ENCODE measurements around the gene ELOVL5.

The ELOVL5 gene

DNA sequence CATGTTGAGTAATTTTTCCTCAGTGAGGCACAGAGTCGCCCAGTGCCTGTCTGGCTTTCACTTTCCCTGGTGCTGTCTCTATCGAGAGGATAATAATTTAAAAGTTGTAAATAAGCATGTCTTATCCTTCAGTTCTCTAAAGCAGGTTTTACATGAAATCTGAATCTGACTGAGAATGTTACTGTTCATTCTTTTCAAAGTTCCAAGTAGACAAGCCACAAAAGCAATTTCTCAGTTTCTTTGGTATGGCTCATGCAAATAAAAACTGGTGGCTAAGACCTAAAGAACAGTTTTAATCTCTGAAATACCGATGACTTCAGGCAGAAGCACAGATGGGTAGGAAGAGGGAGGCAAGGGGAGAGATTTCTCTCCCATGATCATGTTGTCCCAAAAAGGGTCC is 112.5 kb downstream of the ELOVL5 start:
- peak; percentile 5 for DNase-seq

DNA sequence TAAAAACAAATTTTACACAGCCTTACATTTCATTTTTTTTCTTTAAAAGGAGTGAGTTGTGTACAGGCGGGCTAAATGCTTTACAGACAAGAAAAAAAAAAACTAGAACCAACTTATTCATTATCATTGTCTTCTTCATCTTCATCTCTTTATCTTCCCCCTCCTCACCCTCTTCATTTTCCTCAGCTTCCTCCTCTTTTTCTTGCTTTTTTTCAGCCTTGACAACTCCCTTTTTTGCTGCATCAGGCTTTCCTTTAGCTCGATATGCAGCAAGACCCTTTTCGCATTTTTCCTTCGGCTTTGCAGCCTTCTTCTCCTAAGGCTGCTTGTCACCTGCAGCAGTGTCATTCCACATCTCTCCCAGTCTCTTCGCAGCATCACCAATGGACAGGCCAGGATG is 113.2 kb downstream of the ELOVL5 start:
- DNase-seq: no peak

DNA sequence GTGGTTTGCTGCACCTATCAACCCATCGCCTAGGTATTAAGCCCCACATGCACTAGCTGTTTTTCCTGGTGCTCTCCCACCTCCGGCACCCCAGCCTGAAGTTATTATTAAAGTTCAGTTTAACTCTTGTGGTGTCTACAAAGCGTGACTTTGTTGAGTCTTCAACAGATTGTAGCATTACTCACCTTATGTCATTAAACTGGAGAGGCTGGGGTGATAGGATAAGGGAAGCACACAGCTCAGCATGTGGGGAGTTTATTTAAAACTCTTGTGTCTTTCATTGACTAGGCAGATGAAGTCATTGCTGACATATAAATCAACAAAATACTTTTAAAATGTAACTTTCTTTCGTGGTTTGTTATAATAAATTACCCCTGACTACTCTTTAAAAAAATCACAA is 115.4 kb downstream of the ELOVL5 start:
- no peak for DNase-seq

DNA sequence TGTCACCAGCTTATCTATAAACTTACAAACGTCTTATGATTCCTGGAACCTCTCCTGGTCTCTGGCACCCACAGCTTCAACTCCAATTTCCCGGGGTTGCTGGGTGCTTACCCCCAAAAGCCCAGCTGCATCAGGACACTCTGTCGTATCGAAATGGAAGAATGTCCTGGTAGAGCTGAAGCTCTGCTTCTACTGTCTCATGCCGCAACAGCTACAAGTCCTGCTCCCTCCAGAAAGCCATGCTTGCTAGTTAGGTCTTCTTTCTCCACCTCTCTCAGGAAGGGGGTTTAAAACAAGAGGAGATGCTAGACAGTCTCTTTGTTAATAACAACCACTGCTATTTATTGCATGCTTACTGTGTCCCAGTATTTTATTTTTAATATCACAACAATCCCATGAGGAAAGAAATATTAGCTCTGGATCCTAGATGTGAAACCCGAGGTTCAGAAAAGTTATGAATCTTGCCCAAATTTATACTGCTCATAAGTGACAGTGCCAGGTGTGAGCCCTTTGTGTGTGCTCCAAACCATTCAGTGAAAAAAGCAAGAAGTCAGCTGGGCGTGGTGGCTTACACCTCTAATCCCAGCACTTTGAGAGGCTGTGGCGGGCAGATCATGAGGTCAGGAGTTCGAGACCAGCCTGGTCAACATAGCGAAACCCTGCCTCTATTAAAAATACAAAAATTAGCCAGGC is 117.8 kb downstream of the ELOVL5 start:
- no peak for DNase-seq

DNA sequence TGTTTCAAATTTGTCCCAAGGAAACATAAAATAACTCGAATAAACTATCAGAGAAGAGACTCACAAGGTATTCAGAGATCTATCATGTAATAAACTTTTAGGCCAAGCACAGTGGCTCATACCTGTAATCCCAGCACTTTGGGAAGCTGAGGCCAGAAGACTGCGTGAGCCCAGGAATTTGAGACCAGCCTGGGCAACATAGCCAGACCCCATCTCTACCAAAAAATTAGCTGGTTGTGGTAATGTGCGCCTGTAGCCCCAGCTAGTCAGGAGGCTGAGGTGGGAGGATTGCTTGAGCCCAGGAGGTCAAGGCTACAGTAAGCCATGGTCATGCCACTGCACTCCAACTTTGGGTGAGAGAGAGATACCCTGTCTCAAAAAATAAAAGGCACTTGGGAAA is 120.9 kb downstream of the ELOVL5 start:
- no peak for DNase-seq

DNA sequence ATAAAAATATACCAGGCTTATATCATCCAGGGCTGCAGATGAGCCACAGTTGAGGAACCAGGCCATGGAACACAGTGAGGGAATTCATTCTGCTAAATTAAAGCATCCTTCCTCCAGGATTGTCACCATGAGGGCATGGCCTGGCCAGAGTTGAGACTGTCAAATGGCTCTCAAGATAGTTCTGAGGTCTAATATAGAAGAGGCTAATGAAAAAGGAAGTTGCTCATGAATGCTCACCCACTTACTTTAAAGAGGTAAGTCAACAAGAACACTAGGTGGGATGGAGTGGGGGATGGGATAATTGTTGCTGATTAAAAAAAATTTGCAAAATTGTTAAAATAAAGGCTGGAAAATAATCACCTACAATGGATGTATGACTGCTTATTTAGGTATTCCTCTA is 128.1 kb downstream of the ELOVL5 start:
- no peak for DNase-seq

Measured in stimulated activated naive CD4-positive, alpha-beta T cell treated with Interleukin-2 at 50 U/mL for 16 hours (primary cell).